Activated CD4-positive, alpha-beta T cell treated with anti-CD3 and anti-CD28 coated beads for 36 hours (primary cell): Measurements from ENCODE around the gene ARL8A. TPM values are rescaled to one million over a fixed set of nuclear protein-coding genes. Genes with fewer than 3 reads are reported as not detected.
"Not testable (repeated sequence)": the region's sequence is repeated elsewhere in the genome, so short reads cannot be mapped to it uniquely, and the experiment has no call there.

Experiments used
- ATAC-seq: fragments of 200-7000 bp; cut with Tn5 transposase; one replicate; pipeline ENCODE4 v1.10.0; 2021; ENCODE audit warnings: mild to moderate bottlenecking, moderate library complexity
- CTCF ChIA-PET: fragments of 350-600 bp; sonication (Branson Sonifier 250); formaldehyde crosslinking; loops from one replicate; lab custom pipeline; 2021; ENCODE audit warnings: antibody characterized with exemption; lab: Charles Lee
- POLR2A ChIA-PET: fragments of 350-600 bp; sonication (Branson Sonifier 250); formaldehyde crosslinking; loops from one replicate; lab custom pipeline; 2021; ENCODE audit warnings: antibody characterized with exemption, inconsistent platforms; lab: Charles Lee
- DNase-seq: peaks from one replicate; pipeline ENCODE4 v3.0.0-alpha.2; 2020
- H3K27ac Mint-ChIP-seq: one replicate; pipeline ENCODE4 v1.8.0; 2021; ENCODE audit warnings: mixed read lengths
- H3K27me3 Mint-ChIP-seq: one replicate; pipeline ENCODE4 v1.8.0; 2021; ENCODE audit warnings: mixed read lengths
- H3K36me3 Mint-ChIP-seq: one replicate; pipeline ENCODE4 v1.8.0; 2021; ENCODE audit warnings: low read depth, mixed read lengths
- H3K4me1 Mint-ChIP-seq: one replicate; pipeline ENCODE4 v1.8.0; 2021; ENCODE audit warnings: mixed read lengths
- H3K4me3 Mint-ChIP-seq: one replicate; pipeline ENCODE4 v1.8.0; 2021; ENCODE audit warnings: mild to moderate bottlenecking, moderate library complexity, mixed read lengths
- H3K9me3 Mint-ChIP-seq: one replicate; pipeline ENCODE4 v1.8.0; 2021; ENCODE audit warnings: low read depth, mixed read lengths
- intact Hi-C, 2 experiments: fragments of 100-400 bp; cut with DNase I in 1 of 2; cut with micrococcal nuclease in 1 of 2; formaldehyde crosslinking; loops; one replicate each; pipeline versions ENCODE4 v1.14.2 to v1.15.1; 2022 to 2024; cut with DNase I, micrococcal nuclease
- total RNA-seq, 2 experiments: library from RNA; stranded (reverse); gene quantifications; one replicate each; pipeline ENCODE4 v1.2.3, GENCODE V29; 2021

Gene ARL8A
- 10 to 100 TPM; 32.3 to 51.7 TPM for total RNA-seq

- Mint-ChIP-seq H3K27me3 (no peaks in the 10 kb centered on the region), H3K9me3 (no peaks in the 10 kb centered on the region), H3K4me1 (peaks cover 31% of the 10 kb centered on the region), H3K36me3 (peaks cover 24% of the 10 kb centered on the region), H3K27ac (peak within 1 kb of the TSS; percentile 92), H3K4me3 (peak within 1 kb of the TSS; percentile 95)
- ChIA-PET CTCF (interaction anchor here (3.9 kb wide), 1 partner anchor 9 kb away, joined by 16 read pairs; no protein-coding TSS in a partner anchor), POLR2A (no interaction called here)
- DNase-seq (peak; percentile 83), ATAC-seq (peak; percentile 68)
- intact Hi-C loops: loop anchor here (1.0 to 10.0 kb wide), 4 partner anchors 16 to 640 kb away; partner anchors contain the start of genes PTPN7 (in 2 of the 2), CSRP1 (in 1 of the 2), IPO9 (in 1 of the 2) and TIMM17A (in 1 of the 2)
Observed at GRCh38 chr1:202144402-202145067, at the start of gene ARL8A. Gene ARL8A (minus strand): TSS chr1:202144737. CDS start chr1:202144572, 165 bp downstream.

- DNase-seq (no peak), ATAC-seq (no peak)
- ChIA-PET CTCF (interaction anchor here (0.9 to 2.8 kb wide), 10 partner anchors 20 to 525 kb away, joined by 3 to 40 read pairs (median 8); partner anchors contain the start of gene PTPN7), POLR2A (no interaction called here)
- Mint-ChIP-seq H3K36me3 (no peaks in the 10 kb centered on the region), H3K27ac (no peak overlapping the region), H3K9me3 (no peaks in the 10 kb centered on the region), H3K27me3 (peaks cover 20% of the 10 kb centered on the region), H3K4me1 (peaks cover 11% of the 10 kb centered on the region), H3K4me3 (no peak overlapping the region)
- intact Hi-C loops: no loop called here
Observed at GRCh38 chr1:202194328-202194648, 49.8 kb upstream of the ARL8A start.

- H3K4me3 Mint-ChIP-seq: no peak within 1 kb of the TSS
- H3K36me3 Mint-ChIP-seq: no peaks in the 10 kb centered on the region
- no peaks in the 10 kb centered on the region for H3K9me3 Mint-ChIP-seq
- intact Hi-C loops: loop anchor here (1.0 to 2.0 kb wide), 3 partner anchors 121 to 525 kb away; no protein-coding TSS in a partner anchor
- no peak within 1 kb of the TSS for H3K27ac Mint-ChIP-seq
- ChIA-PET POLR2A (no interaction called here), CTCF (interaction anchor here (0.7 to 2.8 kb wide), 29 partner anchors 12 to 833 kb away, joined by 3 to 40 read pairs (median 5); partner anchors contain the start of genes PTPN7 and SYT2)
- ATAC-seq: peak; percentile 15
- peaks cover 7% of the 10 kb centered on the region for H3K4me1 Mint-ChIP-seq
- H3K27me3 Mint-ChIP-seq: peaks cover 20% of the 10 kb centered on the region
- DNase-seq: no peak
Observed at GRCh38 chr1:202193614-202194327, 49.2 kb upstream of the ARL8A start, which contains the start of gene LGR6. Gene LGR6 (plus strand): TSS chr1:202193799. CDS start chr1:202193990, 191 bp downstream.

GRCh38 chr1:202192770-202193613 is 48.5 kb upstream of the ARL8A start:
- ATAC-seq (peak; percentile 33), DNase-seq (peak; percentile 75)
- intact Hi-C loops: loop anchor here (1.0 to 2.0 kb wide), 3 partner anchors 122 to 526 kb away; no protein-coding TSS in a partner anchor
- H3K4me3 Mint-ChIP-seq: no peak overlapping the region
- H3K36me3 Mint-ChIP-seq: no peaks in the 10 kb centered on the region
- H3K9me3 Mint-ChIP-seq: no peaks in the 10 kb centered on the region
- H3K4me1 Mint-ChIP-seq: peaks cover 2% of the 10 kb centered on the region
- no peak overlapping the region for H3K27ac Mint-ChIP-seq
- CTCF ChIA-PET: interaction anchor here (0.6 to 2.8 kb wide), 46 partner anchors 8 to 833 kb away, joined by 3 to 40 read pairs (median 4); partner anchors contain the start of genes PTPN7, SYT2 and UBE2T
- peaks cover 20% of the 10 kb centered on the region for H3K27me3 Mint-ChIP-seq
- POLR2A ChIA-PET: interaction anchor here (0.6 kb wide), 2 partner anchors 135 to 831 kb away, joined by 4 read pairs; no protein-coding TSS in a partner anchor

- H3K4me3 Mint-ChIP-seq, CTCF ChIA-PET, H3K27ac Mint-ChIP-seq, intact Hi-C loops, H3K36me3 Mint-ChIP-seq, ATAC-seq, H3K4me1 Mint-ChIP-seq, H3K9me3 Mint-ChIP-seq, DNase-seq, POLR2A ChIA-PET: not testable (repeated sequence)
- peaks cover 20% of the 10 kb centered on the region for H3K27me3 Mint-ChIP-seq
Observed at GRCh38 chr1:202191391-202191790, 46.9 kb upstream of the ARL8A start.

GRCh38 chr1:202189918-202190715 is 45.6 kb upstream of the ARL8A start:
- DNase-seq (no peak), ATAC-seq (no peak)
- Mint-ChIP-seq H3K9me3 (no peaks in the 10 kb centered on the region), H3K4me1 (peaks cover 2% of the 10 kb centered on the region), H3K36me3 (no peaks in the 10 kb centered on the region), H3K27me3 (peaks cover 14% of the 10 kb centered on the region), H3K27ac (no peak overlapping the region), H3K4me3 (no peak overlapping the region)
- POLR2A ChIA-PET: interaction anchor here (0.7 kb wide), 1 partner anchor 824 kb away, joined by 4 read pairs; no protein-coding TSS in a partner anchor
- intact Hi-C loops: loop anchor here (5.0 to 10.0 kb wide), 2 partner anchors 435 to 527 kb away; no protein-coding TSS in a partner anchor
- CTCF ChIA-PET: interaction anchor here (0.6 to 2.2 kb wide), 17 partner anchors 8 to 921 kb away, joined by 3 to 18 read pairs (median 4); partner anchors contain the start of gene PTPN7

- no peak overlapping the region for H3K27ac Mint-ChIP-seq
- no peaks in the 10 kb centered on the region for H3K36me3 Mint-ChIP-seq
- POLR2A ChIA-PET: interaction anchor here (0.7 kb wide), 1 partner anchor 825 kb away, joined by 4 read pairs; no protein-coding TSS in a partner anchor
- peaks cover 9% of the 10 kb centered on the region for H3K4me1 Mint-ChIP-seq
- ATAC-seq (peak; percentile 73), DNase-seq (peak; percentile 89)
- H3K9me3 Mint-ChIP-seq: no peaks in the 10 kb centered on the region
- CTCF ChIA-PET: interaction anchor here (0.6 to 2.2 kb wide), 19 partner anchors 9 to 922 kb away, joined by 3 to 18 read pairs (median 4); partner anchors contain the start of gene PTPN7
- no peak overlapping the region for H3K4me3 Mint-ChIP-seq
- intact Hi-C loops: loop anchor here (5.0 to 10.0 kb wide), 2 partner anchors 436 to 528 kb away; no protein-coding TSS in a partner anchor
- H3K27me3 Mint-ChIP-seq: peaks cover 7% of the 10 kb centered on the region
Observed at GRCh38 chr1:202189001-202189790, 44.7 kb upstream of the ARL8A start.

- no peaks in the 10 kb centered on the region for H3K9me3 Mint-ChIP-seq
- POLR2A ChIA-PET: no interaction called here
- CTCF ChIA-PET: interaction anchor here (1.4 to 1.7 kb wide), 3 partner anchors 8 to 30 kb away, joined by 3 to 9 read pairs (median 5); partner anchors contain the start of gene PTPN7
- DNase-seq (no peak), ATAC-seq (no peak)
- H3K4me3 Mint-ChIP-seq: no peak overlapping the region
- H3K27ac Mint-ChIP-seq: no peak overlapping the region
- H3K27me3 Mint-ChIP-seq: peaks cover 6% of the 10 kb centered on the region
- H3K4me1 Mint-ChIP-seq: peaks cover 12% of the 10 kb centered on the region
- intact Hi-C loops: loop anchor here (5.0 to 10.0 kb wide), 2 partner anchors 437 to 529 kb away; no protein-coding TSS in a partner anchor
- H3K36me3 Mint-ChIP-seq: no peaks in the 10 kb centered on the region
Observed at GRCh38 chr1:202187697-202188407, 43.3 kb upstream of the ARL8A start.
